Measurements from ENCODE around the gene MAGI1.

Gene MAGI1

DNA sequence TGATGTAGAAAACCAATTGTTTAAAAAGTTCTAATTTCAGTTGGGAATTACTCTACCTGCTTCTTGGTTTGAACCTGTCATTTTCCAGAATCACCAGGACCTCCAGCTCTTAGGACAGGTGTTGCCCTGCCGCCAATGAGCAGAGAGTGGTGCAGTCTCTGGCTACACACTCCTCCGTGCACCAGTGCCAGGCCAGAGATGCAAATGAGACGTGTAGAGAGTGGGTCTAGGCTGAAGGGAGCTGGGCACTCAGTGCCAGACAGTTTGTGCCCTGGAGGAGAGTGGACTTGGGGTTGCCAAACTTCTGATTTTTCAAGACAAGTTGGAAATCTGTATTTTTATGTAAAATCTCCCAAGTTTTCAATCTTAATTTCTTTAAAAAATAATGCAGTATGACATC, 566.2 kb downstream of the MAGI1 start:
- no peak overlapping the region for H2AFZ ChIP-seq (ENCODE audit: low read length)
- H4K20me1 ChIP-seq (ENCODE audit: insufficient read depth, low read length, poor library complexity, severe bottlenecking): no peaks in the 10 kb centered on the region
- H3K4me1 ChIP-seq (ENCODE audit: insufficient read depth, low read length, poor library complexity, severe bottlenecking): no peaks in the 10 kb centered on the region
- H3K36me3 ChIP-seq (ENCODE audit: insufficient read depth, low read length): no peaks in the 10 kb centered on the region
- TF ChIP-seq, protein P1, sequence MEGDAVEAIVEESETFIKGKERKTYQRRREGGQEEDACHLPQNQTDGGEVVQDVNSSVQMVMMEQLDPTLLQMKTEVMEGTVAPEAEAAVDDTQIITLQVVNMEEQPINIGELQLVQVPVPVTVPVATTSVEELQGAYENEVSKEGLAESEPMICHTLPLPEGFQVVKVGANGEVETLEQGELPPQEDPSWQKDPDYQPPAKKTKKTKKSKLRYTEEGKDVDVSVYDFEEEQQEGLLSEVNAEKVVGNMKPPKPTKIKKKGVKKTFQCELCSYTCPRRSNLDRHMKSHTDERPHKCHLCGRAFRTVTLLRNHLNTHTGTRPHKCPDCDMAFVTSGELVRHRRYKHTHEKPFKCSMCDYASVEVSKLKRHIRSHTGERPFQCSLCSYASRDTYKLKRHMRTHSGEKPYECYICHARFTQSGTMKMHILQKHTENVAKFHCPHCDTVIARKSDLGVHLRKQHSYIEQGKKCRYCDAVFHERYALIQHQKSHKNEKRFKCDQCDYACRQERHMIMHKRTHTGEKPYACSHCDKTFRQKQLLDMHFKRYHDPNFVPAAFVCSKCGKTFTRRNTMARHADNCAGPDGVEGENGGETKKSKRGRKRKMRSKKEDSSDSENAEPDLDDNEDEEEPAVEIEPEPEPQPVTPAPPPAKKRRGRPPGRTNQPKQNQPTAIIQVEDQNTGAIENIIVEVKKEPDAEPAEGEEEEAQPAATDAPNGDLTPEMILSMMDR (conservative IDR thresholded peaks at IDR 0.05; ENCODE audit: low read length): no peak
- no peak for TF ChIP-seq EZH2phosphoT487 (IDR thresholded peaks at IDR 0.05; ENCODE audit: borderline replicate concordance)
- no peak overlapping the region for H3K9ac ChIP-seq (ENCODE audit: low read depth, low read length, poor library complexity, severe bottlenecking)
- H3K4me2 ChIP-seq (ENCODE audit: low read depth, low read length, poor library complexity, severe bottlenecking): no peak overlapping the region
- no peak overlapping the region for H3K4me3 ChIP-seq (ENCODE audit: low read length, poor library complexity, severe bottlenecking)
- H3K9me3 ChIP-seq (ENCODE audit: insufficient read depth, low read depth, low read length): no peaks in the 10 kb centered on the region
- no peaks in the 10 kb centered on the region for H3K27me3 ChIP-seq (ENCODE audit: insufficient read depth, low read length, poor library complexity, severe bottlenecking)
- H3F3A ChIP-seq (ENCODE audit: low read depth): no peaks in the 10 kb centered on the region
- H3K9me2 ChIP-seq (replicated peaks; ENCODE audit: low read depth, low read length): no peaks in the 10 kb centered on the region
- no peaks in the 10 kb centered on the region for H3K79me2 ChIP-seq (ENCODE audit: insufficient read depth, low read length)

DNA sequence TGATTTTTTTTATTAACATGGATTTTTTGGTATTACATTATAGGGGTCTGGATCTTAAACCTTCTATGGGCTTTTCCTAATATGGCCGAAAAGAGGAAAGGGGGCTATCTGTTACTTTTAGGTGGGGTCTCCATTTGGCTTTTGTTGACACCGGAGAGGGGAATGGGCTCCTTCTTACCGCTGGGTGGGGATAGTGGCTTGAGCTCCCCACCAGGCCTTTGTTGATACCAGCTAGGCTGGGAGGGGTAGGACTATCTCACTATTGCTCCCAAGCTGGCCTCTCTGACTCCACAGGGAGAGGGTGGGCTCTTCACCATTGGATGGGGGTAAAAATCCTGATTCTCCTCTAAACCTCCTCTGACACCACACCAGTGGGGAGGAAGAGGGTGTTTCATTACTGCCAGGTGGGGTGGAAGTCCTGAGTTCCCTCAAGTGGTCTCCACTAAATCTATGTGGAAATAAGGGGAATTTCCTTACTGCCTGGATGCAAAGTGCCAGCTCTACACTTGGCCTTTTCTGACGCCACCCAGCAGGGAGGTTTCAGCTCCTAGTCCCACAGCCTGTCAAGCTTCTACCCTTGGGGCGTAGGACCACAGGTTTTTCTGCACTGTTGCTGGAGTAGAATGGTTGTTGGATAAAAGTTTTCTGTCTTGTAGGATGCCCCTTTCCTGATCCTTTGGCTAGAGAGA, 572.3 kb downstream of the MAGI1 start:
- Histone ChIP-seq H3K4me1 (ENCODE audit: insufficient read depth, low read length, poor library complexity, severe bottlenecking) (no peaks in the 10 kb centered on the region), H3K9me3 (ENCODE audit: insufficient read depth, low read depth, low read length) (no peaks in the 10 kb centered on the region), H3K36me3 (ENCODE audit: insufficient read depth, low read length) (no peaks in the 10 kb centered on the region), H3K4me3 (ENCODE audit: low read length, poor library complexity, severe bottlenecking) (no peak overlapping the region), H2AFZ (ENCODE audit: low read length) (no peak overlapping the region), H3K9me2 (replicated peaks; ENCODE audit: low read depth, low read length) (no peaks in the 10 kb centered on the region), H3F3A (ENCODE audit: low read depth) (no peaks in the 10 kb centered on the region), H3K27me3 (ENCODE audit: insufficient read depth, low read length, poor library complexity, severe bottlenecking) (no peaks in the 10 kb centered on the region), H4K20me1 (ENCODE audit: insufficient read depth, low read length, poor library complexity, severe bottlenecking) (no peaks in the 10 kb centered on the region), H3K4me2 (ENCODE audit: low read depth, low read length, poor library complexity, severe bottlenecking) (no peak overlapping the region), H3K9ac (ENCODE audit: low read depth, low read length, poor library complexity, severe bottlenecking) (no peak overlapping the region), H3K79me2 (ENCODE audit: insufficient read depth, low read length) (no peaks in the 10 kb centered on the region)
- TF ChIP-seq, protein P1 (conservative IDR thresholded peaks at IDR 0.05; ENCODE audit: low read length): no peak
- no peak for TF ChIP-seq EZH2phosphoT487 (IDR thresholded peaks at IDR 0.05; ENCODE audit: borderline replicate concordance)

DNA sequence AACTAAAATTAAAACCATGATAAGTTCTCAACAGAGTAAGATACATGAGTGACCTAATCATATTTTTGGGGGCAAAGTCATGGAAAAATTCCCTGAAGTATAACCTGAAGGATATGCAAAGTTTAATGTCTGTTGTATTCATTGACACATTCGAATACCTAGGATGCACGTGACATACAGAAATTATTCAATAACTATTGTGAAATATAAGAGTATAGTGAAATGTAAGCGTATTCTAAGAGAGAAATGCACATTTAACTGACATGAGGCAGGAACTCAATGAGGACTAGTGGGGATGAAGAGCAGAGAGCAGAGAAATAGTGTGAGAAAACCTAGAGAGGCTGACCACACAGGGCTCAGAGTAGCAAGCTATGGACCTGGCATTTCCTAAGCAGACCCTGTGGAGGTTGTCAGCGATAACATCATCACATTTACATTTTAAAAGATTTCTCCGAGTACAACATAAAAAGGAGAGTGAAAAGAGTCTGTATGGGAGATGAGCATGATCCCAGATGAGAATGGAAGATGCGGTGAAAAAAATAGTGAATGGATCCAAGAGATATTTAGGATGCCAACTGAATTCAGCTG, 588.8 kb downstream of the MAGI1 start:
- Histone ChIP-seq H3K9me2 (replicated peaks; ENCODE audit: low read depth, low read length) (no peaks in the 10 kb centered on the region), H3K36me3 (ENCODE audit: insufficient read depth, low read length) (no peaks in the 10 kb centered on the region), H3K9me3 (ENCODE audit: insufficient read depth, low read depth, low read length) (no peaks in the 10 kb centered on the region), H3K4me2 (ENCODE audit: low read depth, low read length, poor library complexity, severe bottlenecking) (no peak overlapping the region), H3K27me3 (ENCODE audit: insufficient read depth, low read length, poor library complexity, severe bottlenecking) (no peaks in the 10 kb centered on the region), H3F3A (ENCODE audit: low read depth) (no peaks in the 10 kb centered on the region), H4K20me1 (ENCODE audit: insufficient read depth, low read length, poor library complexity, severe bottlenecking) (no peaks in the 10 kb centered on the region), H3K9ac (ENCODE audit: low read depth, low read length, poor library complexity, severe bottlenecking) (no peak overlapping the region), H2AFZ (ENCODE audit: low read length) (no peak overlapping the region), H3K4me3 (ENCODE audit: low read length, poor library complexity, severe bottlenecking) (no peak overlapping the region), H3K4me1 (ENCODE audit: insufficient read depth, low read length, poor library complexity, severe bottlenecking) (no peaks in the 10 kb centered on the region), H3K79me2 (ENCODE audit: insufficient read depth, low read length) (no peaks in the 10 kb centered on the region)
- TF ChIP-seq, protein P1 (conservative IDR thresholded peaks at IDR 0.05; ENCODE audit: low read length): no peak
- TF ChIP-seq EZH2phosphoT487 (IDR thresholded peaks at IDR 0.05; ENCODE audit: borderline replicate concordance): no peak

Data from Loucy (cell line).